Breast epithelium (tissue), 4 donors: ENCODE results near the gene NPC2. TPM values are rescaled to one million over a fixed set of nuclear protein-coding genes. Genes with fewer than 3 reads are reported as not detected.
A peak's percentile ranks its signal among the peaks of the same experiment; 100 is the strongest.
"Not testable (repeated sequence)": the region's sequence is repeated elsewhere in the genome, so short reads cannot be mapped to it uniquely, and the experiment has no call there.

Experiments used
- DNase-seq, 2 donors: peaks; one replicate each; pipeline ENCODE4 v3.0.0-alpha.2; 2019; ENCODE audit warnings: low spot score in 2 of 2
- H3K27ac ChIP-seq, 2 donors: fragments of 200-600 bp; sonication (generic) in 1 of 2; one replicate each; pipeline ENCODE4 v1.5.1; 2016 to 2019; ENCODE audit warnings: mild to moderate bottlenecking in 1 of 2
- H3K27me3 ChIP-seq, 2 donors: fragments of 200-600 bp; sonication (generic) in 1 of 2; one replicate each; pipeline versions ENCODE4 v1.5.1 to v1.6.0; 2017 to 2019; ENCODE audit warnings: control low read depth in 1 of 2, mild to moderate bottlenecking in 1 of 2
- H3K36me3 ChIP-seq: fragments of 200-600 bp; one replicate; pipeline ENCODE4 v1.5.1; 2019
- H3K4me1 ChIP-seq, 2 donors: fragments of 200-600 bp; sonication (generic); one replicate each; pipeline ENCODE4 v1.5.1; 2016 to 2019; ENCODE audit warnings: control low read depth in 1 of 2
- H3K4me3 ChIP-seq, 3 donors: fragments of 200-600 bp; sonication (generic); 1 replicate in 2 of 3; 2 replicates in 1 of 3; pipeline ENCODE4 v1.5.1; 2016 to 2019; ENCODE audit warnings: mild to moderate bottlenecking in 3 of 3, moderate library complexity in 2 of 3
- H3K9me3 ChIP-seq, 2 donors: fragments of 200-600 bp; sonication (generic) in 1 of 2; one replicate each; pipeline ENCODE4 v1.5.1; 2016 to 2019; ENCODE audit warnings: control low read depth in 1 of 2
- POLR2A ChIP-seq: fragments of 450-650 bp; IDR thresholded peaks from one replicate; pipeline ENCODE4 v1.6.1; 2016; ENCODE audit warnings: antibody characterized with exemption, mild to moderate bottlenecking, moderate library complexity
- POLR2AphosphoS5 ChIP-seq, 3 donors: sonication (generic); formaldehyde crosslinking; IDR thresholded peaks; one replicate each; pipeline ENCODE4 v1.6.1; 2017; ENCODE audit warnings: antibody characterized with exemption in 3 of 3
- intact Hi-C: fragments of 100-400 bp; cut with DNase I; formaldehyde crosslinking; loops from one replicate; pipeline ENCODE4 v1.15.1; 2023; ENCODE audit warnings: low total_unique reads
- total RNA-seq, 3 donors: library from RNA; depleted of rRNA; stranded (reverse); fragments of >200 nt; gene quantifications; one replicate each; pipeline ENCODE4 v1.1.0, GENCODE V29; 2016
- TF ChIP-seq, protein P1 (sequence below), 3 donors: fragments of 450-650 bp; IDR thresholded peaks; one replicate each; pipeline ENCODE4 v1.5.1; 2016 to 2017; ENCODE audit warnings: antibody characterized with exemption in 3 of 3, mild to moderate bottlenecking in 3 of 3, moderate library complexity in 3 of 3

NPC2 gene
- total RNA-seq, 3 donors from 2014 or later, result 277 to 663 (median 594) TPM

DNA sequence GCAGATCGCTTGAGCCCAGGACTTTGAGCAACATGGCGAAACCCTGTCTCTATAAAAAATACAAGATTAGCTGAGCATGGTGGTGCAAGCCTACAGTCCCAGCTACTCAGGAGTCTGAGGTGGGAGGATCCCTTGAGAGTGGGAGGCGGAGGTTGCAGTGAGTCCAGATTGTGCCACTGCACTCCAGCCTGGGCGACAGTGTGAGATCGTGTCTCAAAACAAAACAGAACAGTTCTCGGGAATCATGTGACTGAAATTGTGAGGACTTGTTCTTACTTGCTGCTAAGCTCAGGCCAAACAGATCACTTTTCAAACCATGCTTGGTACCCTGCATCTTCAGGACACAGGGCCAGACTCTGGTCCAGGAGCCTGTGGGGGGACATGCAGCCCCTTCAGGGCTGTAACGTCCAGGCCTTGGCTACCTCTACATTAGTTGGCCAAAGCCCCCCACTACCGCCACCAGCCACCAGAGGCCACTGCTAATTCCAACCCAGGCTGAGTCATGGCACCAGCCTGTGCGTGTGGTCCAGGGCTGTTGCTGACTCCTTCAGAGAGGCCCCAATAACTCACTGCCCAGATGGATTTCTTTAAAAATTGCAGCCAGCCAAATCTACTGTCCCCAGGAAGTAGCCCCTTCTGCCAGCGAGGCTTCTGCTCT is 33.7 kb downstream of the NPC2 start:
- Histone ChIP-seq H3K27me3 (no peaks in the 10 kb centered on the region), H3K4me1 (no peaks in the 10 kb centered on the region), H3K9me3 (no peaks in the 10 kb centered on the region), H3K36me3 (no peaks in the 10 kb centered on the region), H3K27ac (no peak overlapping the region), H3K4me3 (no peak overlapping the region)
- TF ChIP-seq, protein P1, sequence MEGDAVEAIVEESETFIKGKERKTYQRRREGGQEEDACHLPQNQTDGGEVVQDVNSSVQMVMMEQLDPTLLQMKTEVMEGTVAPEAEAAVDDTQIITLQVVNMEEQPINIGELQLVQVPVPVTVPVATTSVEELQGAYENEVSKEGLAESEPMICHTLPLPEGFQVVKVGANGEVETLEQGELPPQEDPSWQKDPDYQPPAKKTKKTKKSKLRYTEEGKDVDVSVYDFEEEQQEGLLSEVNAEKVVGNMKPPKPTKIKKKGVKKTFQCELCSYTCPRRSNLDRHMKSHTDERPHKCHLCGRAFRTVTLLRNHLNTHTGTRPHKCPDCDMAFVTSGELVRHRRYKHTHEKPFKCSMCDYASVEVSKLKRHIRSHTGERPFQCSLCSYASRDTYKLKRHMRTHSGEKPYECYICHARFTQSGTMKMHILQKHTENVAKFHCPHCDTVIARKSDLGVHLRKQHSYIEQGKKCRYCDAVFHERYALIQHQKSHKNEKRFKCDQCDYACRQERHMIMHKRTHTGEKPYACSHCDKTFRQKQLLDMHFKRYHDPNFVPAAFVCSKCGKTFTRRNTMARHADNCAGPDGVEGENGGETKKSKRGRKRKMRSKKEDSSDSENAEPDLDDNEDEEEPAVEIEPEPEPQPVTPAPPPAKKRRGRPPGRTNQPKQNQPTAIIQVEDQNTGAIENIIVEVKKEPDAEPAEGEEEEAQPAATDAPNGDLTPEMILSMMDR (IDR thresholded peaks at IDR 0.05), result peak in 2 of 3 donors; percentile 9 to 10
- TF ChIP-seq POLR2A, result no peak
- intact Hi-C loops, result no loop called here
- no peak for DNase-seq

DNA sequence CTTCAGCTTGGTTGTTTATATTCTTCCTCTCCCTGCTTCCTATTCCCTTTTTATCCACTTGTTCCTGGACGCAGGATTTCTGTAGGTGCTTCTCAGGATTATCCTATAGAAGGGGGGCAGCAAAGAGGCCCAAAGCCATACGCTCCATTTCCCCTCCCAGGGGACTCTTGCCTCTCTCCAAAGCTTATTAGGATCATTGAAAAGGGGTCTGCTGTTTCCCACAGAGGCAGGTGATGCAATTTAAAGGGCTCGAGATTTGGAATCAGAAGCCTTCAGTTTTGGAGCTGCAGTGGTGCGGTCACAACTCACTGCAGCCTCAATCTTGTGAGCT is 35.6 kb downstream of the NPC2 start:
- no peak overlapping the region for H3K27ac ChIP-seq
- TF ChIP-seq, protein P1 (IDR thresholded peaks at IDR 0.05), result no peak
- no peak for TF ChIP-seq POLR2AphosphoS5 (IDR thresholded peaks at IDR 0.05)
- no peak for TF ChIP-seq POLR2A
- H3K36me3 ChIP-seq, result no peaks in the 10 kb centered on the region
- no peak for DNase-seq
- intact Hi-C loops, result no loop called here
- H3K4me1 ChIP-seq, result no peaks in the 10 kb centered on the region
- no peaks in the 10 kb centered on the region for H3K9me3 ChIP-seq
- no peaks in the 10 kb centered on the region for H3K27me3 ChIP-seq
- no peak overlapping the region for H3K4me3 ChIP-seq

- H3K27ac ChIP-seq, result no peak overlapping the region
- H3K4me3 ChIP-seq, result no peak overlapping the region
- TF ChIP-seq, protein P1 (IDR thresholded peaks at IDR 0.05), result no peak
- no peak for TF ChIP-seq POLR2A
- no peak for TF ChIP-seq POLR2AphosphoS5 (IDR thresholded peaks at IDR 0.05)
- intact Hi-C loops, result no loop called here
- no peak for DNase-seq
- H3K27me3 ChIP-seq, result no peaks in the 10 kb centered on the region
- no peaks in the 10 kb centered on the region for H3K9me3 ChIP-seq
- H3K36me3 ChIP-seq, result no peaks in the 10 kb centered on the region
- H3K4me1 ChIP-seq, result no peaks in the 10 kb centered on the region
Measured at GRCh38 chr14:74456684-74457564, 36.2 kb downstream of the NPC2 start.

GRCh38 chr14:74454397-74454796 is 38.7 kb downstream of the NPC2 start:
- H3K4me1 ChIP-seq, H3K9me3 ChIP-seq, H3K36me3 ChIP-seq, H3K27me3 ChIP-seq, intact Hi-C loops, DNase-seq, H3K4me3 ChIP-seq, H3K27ac ChIP-seq: not testable (repeated sequence)

DNA sequence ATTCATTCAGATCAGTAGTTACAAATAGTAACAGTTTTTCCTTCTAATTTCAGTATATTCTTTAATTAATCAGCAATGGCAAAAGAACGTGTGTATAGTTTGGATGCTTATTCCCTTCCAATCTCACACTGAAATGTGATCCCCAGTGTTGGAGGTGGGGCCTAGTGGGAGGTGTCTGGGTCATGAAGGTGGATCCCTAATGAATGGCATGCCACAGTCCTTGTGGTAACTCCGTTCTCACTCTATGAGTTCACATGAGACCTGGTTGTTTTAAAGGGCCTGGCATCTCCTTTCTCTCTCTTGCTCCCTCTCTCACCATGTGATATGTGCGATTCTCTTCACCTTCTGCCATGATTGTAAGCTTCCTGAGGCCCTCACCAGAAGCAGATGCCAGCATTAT is 48.2 kb downstream of the NPC2 start:
- H3K27ac ChIP-seq, result no peak overlapping the region
- H3K4me1 ChIP-seq, result no peaks in the 10 kb centered on the region
- no peaks in the 10 kb centered on the region for H3K27me3 ChIP-seq
- no peaks in the 10 kb centered on the region for H3K36me3 ChIP-seq
- H3K4me3 ChIP-seq, result no peak overlapping the region
- intact Hi-C loops, result no loop called here
- TF ChIP-seq, protein P1 (IDR thresholded peaks at IDR 0.05), result no peak
- TF ChIP-seq POLR2A, result no peak
- no peak for TF ChIP-seq POLR2AphosphoS5 (IDR thresholded peaks at IDR 0.05)
- no peak for DNase-seq
- H3K9me3 ChIP-seq, result no peaks in the 10 kb centered on the region
